NCI-H2107 treated with DMSO at 0.1 percent for 48 hours (cell line): ENCODE measurements around the gene SEMA5A.

Experiments
- DNase-seq: peaks from one replicate; lab custom pipeline; 2025; ENCODE audit not compliant: unreplicated experiment; lab: John Stamatoyannopoulos, UW

Gene SEMA5A

DNA sequence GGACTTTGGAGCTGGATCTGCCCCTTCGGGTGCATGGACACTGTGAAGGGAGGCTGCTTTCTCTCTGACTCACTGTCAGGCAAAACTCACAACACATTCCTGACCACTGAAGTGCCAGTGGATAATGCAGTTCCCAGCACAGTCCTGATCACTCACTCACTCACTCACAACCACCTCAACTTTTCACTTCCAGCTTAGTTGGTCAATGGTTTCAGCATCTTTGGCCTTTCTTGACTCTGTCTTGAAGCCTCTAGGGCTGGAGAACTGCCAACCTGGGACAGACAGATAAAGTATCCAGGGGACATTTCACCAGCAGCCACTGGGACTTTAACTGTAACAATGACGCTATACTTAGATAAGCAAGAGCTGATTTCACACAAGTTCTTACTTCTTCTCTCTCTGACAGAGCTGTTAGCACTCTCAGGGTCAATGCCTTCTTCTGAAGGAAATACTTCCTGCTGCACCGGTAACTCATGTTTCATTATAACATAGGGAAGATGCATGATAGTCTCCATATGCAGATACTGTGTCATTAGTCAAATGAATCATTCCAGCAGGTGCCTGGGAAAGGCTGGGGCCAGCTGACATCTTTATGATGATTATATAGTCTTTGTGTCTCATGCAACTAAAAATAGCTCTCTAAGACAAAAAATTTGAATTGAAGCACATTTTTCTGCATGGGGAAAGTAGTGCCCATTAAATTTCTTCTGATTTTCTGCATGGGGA lies 499.0 kb downstream of the SEMA5A start:
- DNase-seq, result no peak

GRCh38 chr5:9045946-9046345 lies 499.9 kb downstream of the SEMA5A start:
- DNase-seq, result no peak

- DNase-seq, result no peak
Observed at GRCh38 chr5:9042241-9042640, 503.6 kb downstream of the SEMA5A start.

DNA sequence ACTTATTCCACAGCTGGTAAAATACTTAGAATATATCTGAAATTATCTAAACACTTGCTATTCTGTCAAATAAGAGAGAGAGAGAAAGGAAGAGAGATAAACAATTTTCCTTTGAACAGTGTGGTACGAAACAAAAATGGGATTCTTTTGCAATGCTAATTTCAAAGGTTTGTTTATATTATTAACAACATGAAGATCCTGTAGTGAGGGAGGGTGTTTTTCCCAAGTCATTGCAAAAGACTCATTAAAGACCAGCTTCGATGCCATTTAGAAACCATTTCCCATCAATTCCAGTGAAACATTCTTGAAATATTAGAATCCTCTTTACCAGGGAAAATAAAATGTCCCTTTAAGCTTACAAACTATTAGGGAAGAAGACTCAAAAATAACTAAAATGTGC lies 505.4 kb downstream of the SEMA5A start:
- DNase-seq, result no peak

GRCh38 chr5:9037048-9037447 lies 508.8 kb downstream of the SEMA5A start:
- peak; percentile 14 for DNase-seq

DNA sequence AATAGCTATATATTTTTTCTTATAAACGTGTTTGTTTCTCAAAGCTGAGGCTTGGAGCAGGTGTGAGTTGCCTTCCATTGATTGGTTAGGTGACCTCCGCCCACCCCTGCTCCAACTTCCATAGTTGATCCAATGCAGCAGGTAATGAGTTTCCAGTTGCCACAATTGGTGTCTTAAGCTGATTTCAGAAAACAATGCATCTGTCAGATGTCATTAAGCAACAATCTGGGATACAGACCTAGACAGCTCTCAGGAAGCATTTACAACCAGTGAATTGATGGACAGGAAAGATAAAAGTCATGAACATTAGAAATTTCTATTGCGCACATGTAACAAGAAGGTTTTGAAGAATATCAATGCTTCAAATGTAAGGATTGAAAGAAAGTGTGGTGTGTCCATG lies 510.5 kb downstream of the SEMA5A start:
- DNase-seq, result no peak

DNA sequence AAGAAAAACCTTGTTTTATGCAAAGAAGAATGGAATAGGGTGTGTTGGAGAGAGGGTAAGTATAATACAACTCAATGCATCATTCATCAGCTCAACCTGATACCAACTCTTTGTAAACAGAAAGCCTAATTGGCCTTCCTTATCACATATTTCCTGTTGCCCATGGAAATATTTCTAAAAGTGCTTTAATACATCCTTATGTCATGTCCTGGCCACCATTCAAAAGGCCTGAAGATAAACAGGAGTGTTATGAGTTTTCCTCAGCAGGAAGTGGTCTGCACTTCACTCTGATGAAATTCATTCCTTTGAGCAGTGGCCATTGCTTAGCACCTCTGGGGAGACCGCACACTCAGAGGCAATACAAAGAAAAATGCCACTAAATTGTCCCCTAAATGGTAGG lies 511.2 kb downstream of the SEMA5A start:
- DNase-seq, result no peak

- DNase-seq, result no peak
Observed at GRCh38 chr5:9033524-9033923, 512.4 kb downstream of the SEMA5A start.

DNA sequence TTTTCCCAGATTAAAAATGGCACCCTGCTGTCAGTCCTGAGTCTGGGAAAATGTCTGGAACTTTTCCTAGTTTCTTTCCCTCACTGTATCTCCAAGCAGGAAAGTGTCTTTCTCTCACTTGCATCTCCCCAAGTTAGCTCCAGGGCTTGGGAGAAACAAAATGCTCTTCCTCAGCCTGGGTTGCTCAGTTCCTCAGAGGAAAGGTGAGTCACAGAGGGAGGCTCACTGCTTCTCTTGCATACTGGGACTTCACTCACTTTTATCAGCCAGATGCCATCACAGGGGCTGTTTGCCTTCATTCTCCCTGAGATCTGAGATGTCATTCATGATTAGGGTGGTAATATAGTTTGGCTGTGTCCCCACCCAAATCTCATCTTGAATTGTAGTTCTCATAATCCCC lies 519.9 kb downstream of the SEMA5A start:
- DNase-seq, result no peak

- no peak for DNase-seq
Observed at GRCh38 chr5:9020996-9021395, 524.9 kb downstream of the SEMA5A start.

DNA sequence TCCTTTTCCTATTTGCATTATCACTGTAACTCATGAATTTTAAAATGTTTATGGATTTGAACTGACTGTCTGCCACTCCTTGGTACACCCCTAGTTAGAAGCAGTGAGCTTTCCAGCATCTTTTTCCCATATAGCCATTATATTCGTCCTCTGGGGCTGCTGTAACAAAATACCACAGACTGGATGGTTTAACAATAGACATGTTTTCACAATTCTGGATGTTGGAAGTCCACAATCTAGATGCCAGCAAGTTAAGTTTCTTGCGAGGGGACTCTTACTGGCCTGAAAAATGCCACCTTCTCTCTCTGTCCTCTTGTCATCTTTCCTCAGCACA lies 530.0 kb downstream of the SEMA5A start:
- no peak for DNase-seq

GRCh38 chr5:9015260-9015936 lies 530.5 kb downstream of the SEMA5A start:
- DNase-seq, result no peak

DNA sequence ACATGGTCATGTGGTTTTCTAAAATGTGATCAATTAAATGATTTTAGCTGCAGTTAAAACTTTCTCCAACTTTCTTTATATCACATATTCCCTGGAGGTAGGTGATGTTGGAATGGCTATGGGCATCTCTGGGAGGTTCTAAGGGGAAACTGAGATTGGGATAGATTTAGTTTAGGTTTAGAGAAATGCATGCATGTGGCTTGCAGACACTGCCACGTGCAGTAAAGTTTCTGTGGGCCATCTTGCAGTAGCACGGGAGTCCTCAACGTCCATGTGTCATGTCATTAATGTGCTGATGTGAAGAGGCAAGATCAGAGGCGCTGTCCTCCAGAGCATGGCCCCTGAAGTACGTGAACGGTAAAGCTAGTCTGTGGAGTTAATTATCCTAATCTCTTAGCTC lies 532.7 kb downstream of the SEMA5A start:
- DNase-seq, result no peak

GRCh38 chr5:9009931-9010651 lies 535.8 kb downstream of the SEMA5A start:
- no peak for DNase-seq

GRCh38 chr5:8997542-8998070 lies 548.3 kb downstream of the SEMA5A start:
- DNase-seq, result no peak

DNA sequence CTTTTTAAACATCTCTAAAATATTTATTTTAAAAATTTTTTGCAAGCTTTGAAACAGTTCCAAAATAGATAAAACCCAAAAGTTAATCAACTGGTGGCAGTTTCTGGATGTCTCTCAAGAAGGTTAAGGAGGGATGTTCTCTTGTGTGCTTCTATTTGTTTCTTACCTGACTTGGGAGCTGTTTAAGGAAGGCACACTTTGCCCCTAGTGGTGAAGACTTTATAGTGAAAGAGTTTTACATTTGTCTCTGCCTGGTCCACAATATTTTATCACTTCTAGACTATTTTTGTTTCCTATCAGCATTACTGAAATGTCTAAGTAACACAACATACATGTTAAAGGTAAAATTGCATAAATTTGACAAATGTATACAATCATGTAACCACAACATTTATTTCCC lies 552.8 kb downstream of the SEMA5A start:
- no peak for DNase-seq
